Astrocyte of the spinal cord (primary cell): ENCODE results near the gene MAST4.

ENCODE experiments used
- DNase-seq: peaks from one replicate; pipeline ENCODE4 v3.0.0; 2011; ENCODE audit warnings: low read depth, low spot score
- H3K4me3 ChIP-seq: 2 replicates; pipeline ENCODE4 v1.5.1; 2011; ENCODE audit warnings: low read depth, mild to moderate bottlenecking, low read length, moderate library complexity
- CTCF ChIP-seq: IDR thresholded peaks from 2 replicates; pipeline ENCODE4 v1.5.1; 2012; ENCODE audit warnings: low read depth, mild to moderate bottlenecking, low read length, inconsistent platforms
- in situ Hi-C: cut with HindIII; loops from 2 replicates; pipeline ENCODE4 v1.10.0; 2017; ENCODE audit warnings: low sequenced_read_pairs

Gene MAST4

GRCh38 chr5:66874004-66874403 is 277.8 kb downstream of the MAST4 start:
- DNase-seq = no peak
- no peak for TF ChIP-seq CTCF
- no peak overlapping the region for H3K4me3 ChIP-seq
- in situ Hi-C loops = no loop called here

GRCh38 chr5:66875315-66875714 is 279.1 kb downstream of the MAST4 start:
- no peak for DNase-seq
- no peak overlapping the region for H3K4me3 ChIP-seq
- in situ Hi-C loops = no loop called here
- no peak for TF ChIP-seq CTCF

GRCh38 chr5:66876266-66876807 is 280.1 kb downstream of the MAST4 start:
- no peak overlapping the region for H3K4me3 ChIP-seq
- no peak for DNase-seq
- in situ Hi-C loops = no loop called here
- TF ChIP-seq CTCF = no peak

GRCh38 chr5:66877843-66878242 is 281.6 kb downstream of the MAST4 start:
- peak; percentile 50 for DNase-seq
- no peak for TF ChIP-seq CTCF
- no peak overlapping the region for H3K4me3 ChIP-seq
- in situ Hi-C loops = no loop called here

GRCh38 chr5:66880401-66880800 is 284.2 kb downstream of the MAST4 start:
- TF ChIP-seq CTCF = no peak
- in situ Hi-C loops = no loop called here
- DNase-seq = no peak
- H3K4me3 ChIP-seq = no peak overlapping the region

GRCh38 chr5:66881480-66882161 is 285.4 kb downstream of the MAST4 start:
- no peak for DNase-seq
- TF ChIP-seq CTCF = no peak
- in situ Hi-C loops = no loop called here
- no peak overlapping the region for H3K4me3 ChIP-seq
